IPS-11a (cell line): Measurements from ENCODE around the gene LILRB3.

ENCODE experiments used
- H3K4me3 ChIP-seq: one replicate; pipeline ENCODE4 v1.5.1; 2013; ENCODE audit warnings: low read depth, low read length, control low read depth

LILRB3 gene

DNA sequence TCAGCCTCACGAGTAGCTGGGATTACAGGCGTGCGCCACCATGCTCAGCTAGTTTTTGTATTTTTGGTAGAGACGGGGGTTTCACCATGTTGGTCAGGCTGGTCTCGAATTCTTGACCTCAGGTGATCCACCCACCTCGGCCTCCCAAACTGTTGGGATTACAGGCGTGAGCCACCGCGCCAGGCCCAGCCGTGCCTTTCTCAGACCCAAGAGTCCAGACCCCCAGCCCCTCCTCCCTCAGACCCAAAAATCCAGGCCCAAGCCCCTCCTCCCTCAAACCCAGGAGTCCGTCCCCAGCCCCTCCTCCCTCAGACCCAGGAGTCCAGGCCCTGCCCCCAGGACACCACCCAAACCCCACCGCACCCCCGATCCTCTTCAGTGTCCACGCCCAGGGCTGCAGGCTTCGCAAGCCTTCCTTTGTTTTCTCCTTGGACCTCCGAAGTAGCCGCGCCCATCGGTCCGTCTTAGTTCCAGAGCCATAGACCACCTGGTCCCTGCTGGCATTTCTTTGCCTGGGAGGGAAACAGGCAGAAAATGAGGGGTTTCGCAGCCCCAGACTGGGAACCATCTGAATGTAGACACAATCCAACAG lies 53.6 kb downstream of the LILRB3 start:
- no peak overlapping the region for H3K4me3 ChIP-seq

DNA sequence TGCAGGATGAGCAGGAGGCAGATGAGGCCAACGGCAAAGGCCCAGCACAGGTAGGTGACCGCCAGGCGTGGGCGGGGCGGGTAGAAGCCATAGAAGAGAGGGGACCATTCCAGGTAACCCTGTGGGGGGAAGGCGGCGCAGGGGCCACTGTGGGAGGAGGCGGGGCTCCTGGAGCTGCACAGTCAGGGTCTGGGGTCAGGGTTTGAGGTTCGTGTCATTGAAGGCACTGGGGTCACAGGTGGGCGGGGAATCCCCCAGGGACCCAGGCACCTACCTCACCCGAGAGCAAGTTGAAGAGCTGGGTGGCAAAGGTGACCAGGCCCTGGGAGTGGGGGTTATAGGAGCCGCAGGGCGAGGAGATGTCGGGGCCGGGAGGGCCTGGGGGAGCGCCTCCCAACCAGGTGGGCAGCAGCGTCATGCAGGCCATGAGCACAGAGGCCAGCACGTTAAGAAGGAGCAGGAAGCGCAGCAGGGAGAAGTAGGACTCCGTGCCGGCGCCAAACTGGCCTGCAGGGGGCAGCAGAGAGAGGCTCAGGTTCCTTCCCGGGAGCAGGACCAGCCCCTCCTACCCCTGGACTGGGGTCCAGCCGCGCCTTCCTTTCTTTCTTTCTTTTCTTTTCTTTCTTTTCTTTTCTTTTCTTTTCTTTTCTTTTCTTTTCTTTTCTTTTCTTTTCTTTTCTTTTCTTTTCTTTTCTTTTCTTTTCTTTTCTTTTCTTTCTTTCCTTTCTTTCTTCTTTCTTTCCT lies 54.5 kb downstream of the LILRB3 start:
- H3K4me3 ChIP-seq: no peak overlapping the region
